Stimulated activated CD4-positive, alpha-beta T cell treated with anti-CD3 and anti-CD28 coated beads, Interleukin-12 subunit alpha, Interleukin-12 subunit beta, amount 100 ng/mL, for 4 hours (primary cell): ENCODE measurements around the gene ANKMY1.

Experiments
- DNase-seq: peaks from one replicate; pipeline ENCODE4 v3.0.0-alpha.2; 2020

The ANKMY1 gene

GRCh38 chr2:240441326-240441992 lies 116.3 kb downstream of the ANKMY1 start:
- no peak for DNase-seq

GRCh38 chr2:240440704-240441320 lies 117.0 kb downstream of the ANKMY1 start:
- DNase-seq = no peak

- no peak for DNase-seq
Measured at GRCh38 chr2:240440251-240440650, 117.5 kb downstream of the ANKMY1 start.

- no peak for DNase-seq
Measured at GRCh38 chr2:240439698-240440151, 118.1 kb downstream of the ANKMY1 start.

GRCh38 chr2:240438810-240439697 lies 118.7 kb downstream of the ANKMY1 start:
- no peak for DNase-seq

- peak; percentile 66 for DNase-seq
Measured at GRCh38 chr2:240437861-240438809, 119.7 kb downstream of the ANKMY1 start.

GRCh38 chr2:240437551-240437860 lies 120.3 kb downstream of the ANKMY1 start:
- DNase-seq = no peak

- no peak for DNase-seq
Measured at GRCh38 chr2:240436683-240437550, 120.9 kb downstream of the ANKMY1 start.

- no peak for DNase-seq
Measured at GRCh38 chr2:240435948-240436682, 121.7 kb downstream of the ANKMY1 start.

- DNase-seq = no peak
Measured at GRCh38 chr2:240435457-240435947, 122.3 kb downstream of the ANKMY1 start, which contains the start of gene GPC1. Gene GPC1, plus strand, starts transcription at chr2:240435663. Its CDS starts 256 bp downstream, at chr2:240435919.

- peak; percentile 87 for DNase-seq
Measured at GRCh38 chr2:240434728-240435456, 122.9 kb downstream of the ANKMY1 start.

- DNase-seq = no peak
Measured at GRCh38 chr2:240433973-240434727, 123.6 kb downstream of the ANKMY1 start.

- DNase-seq = no peak
Measured at GRCh38 chr2:240432820-240433801, 124.7 kb downstream of the ANKMY1 start.

- DNase-seq = no peak
Measured at GRCh38 chr2:240432430-240432819, 125.4 kb downstream of the ANKMY1 start.

GRCh38 chr2:240431661-240432424 lies 125.9 kb downstream of the ANKMY1 start:
- DNase-seq = no peak

- no peak for DNase-seq
Measured at GRCh38 chr2:240431271-240431660, 126.5 kb downstream of the ANKMY1 start.

GRCh38 chr2:240430595-240430994 lies 127.2 kb downstream of the ANKMY1 start:
- DNase-seq = no peak
